Body of pancreas (tissue), 4 donors: ENCODE measurements around the gene MNT.

Experiments used
- POLR2A ChIP-seq, 3 donors: fragments of 450-650 bp; IDR thresholded peaks; one replicate each; pipeline ENCODE4 v1.6.1; 2016; ENCODE audit warnings: antibody characterized with exemption in 3 of 3, mild to moderate bottlenecking in 2 of 3
- TF ChIP-seq, protein P1 (sequence below), 7 experiments: fragments of 450-650 bp in 4 of 7; fragments of 200-600 bp in 3 of 7; sonication (generic) in 3 of 7; IDR thresholded peaks; one replicate each; pipeline ENCODE4 v1.5.1; 2016 to 2019; ENCODE audit warnings: antibody characterized with exemption in 7 of 7

DNA sequence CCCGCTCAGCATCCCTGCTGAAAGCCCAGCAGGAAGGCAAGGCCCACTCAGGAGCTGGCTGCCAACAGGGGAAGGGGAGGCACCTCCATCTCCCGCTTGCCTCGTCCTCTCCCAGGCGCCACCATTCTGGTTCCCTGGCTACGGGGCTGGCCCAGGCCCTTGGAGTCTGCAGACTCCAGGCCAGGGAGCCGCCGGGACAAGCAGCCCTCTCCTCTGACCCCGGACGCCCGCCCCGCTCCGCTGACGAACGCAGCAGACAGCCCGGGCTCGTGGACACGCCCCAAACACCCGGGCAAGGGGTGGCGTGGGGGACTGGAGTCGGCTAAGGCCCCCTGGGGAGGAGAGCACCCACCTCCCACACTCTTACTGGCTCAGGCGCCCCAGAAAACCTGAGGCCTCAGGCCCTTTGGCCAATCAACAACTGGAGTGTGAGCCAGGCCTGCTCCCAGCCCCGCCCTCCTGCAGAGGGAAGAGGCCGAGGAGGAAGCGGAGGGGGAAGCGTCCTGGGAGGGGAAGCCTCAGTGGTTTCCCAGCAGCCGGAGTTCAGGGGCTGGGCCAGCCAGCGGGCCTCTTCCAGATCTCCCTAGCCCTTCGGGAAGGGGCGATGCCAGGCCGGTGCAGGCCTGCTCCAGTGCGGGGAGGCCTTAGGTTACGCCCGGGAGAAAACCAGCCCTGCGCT is 4.2 kb downstream of the MNT start:
- TF ChIP-seq POLR2A (IDR thresholded peaks at IDR 0.05) = peak; percentile 33 to 81 (median 78)
- TF ChIP-seq, protein P1, sequence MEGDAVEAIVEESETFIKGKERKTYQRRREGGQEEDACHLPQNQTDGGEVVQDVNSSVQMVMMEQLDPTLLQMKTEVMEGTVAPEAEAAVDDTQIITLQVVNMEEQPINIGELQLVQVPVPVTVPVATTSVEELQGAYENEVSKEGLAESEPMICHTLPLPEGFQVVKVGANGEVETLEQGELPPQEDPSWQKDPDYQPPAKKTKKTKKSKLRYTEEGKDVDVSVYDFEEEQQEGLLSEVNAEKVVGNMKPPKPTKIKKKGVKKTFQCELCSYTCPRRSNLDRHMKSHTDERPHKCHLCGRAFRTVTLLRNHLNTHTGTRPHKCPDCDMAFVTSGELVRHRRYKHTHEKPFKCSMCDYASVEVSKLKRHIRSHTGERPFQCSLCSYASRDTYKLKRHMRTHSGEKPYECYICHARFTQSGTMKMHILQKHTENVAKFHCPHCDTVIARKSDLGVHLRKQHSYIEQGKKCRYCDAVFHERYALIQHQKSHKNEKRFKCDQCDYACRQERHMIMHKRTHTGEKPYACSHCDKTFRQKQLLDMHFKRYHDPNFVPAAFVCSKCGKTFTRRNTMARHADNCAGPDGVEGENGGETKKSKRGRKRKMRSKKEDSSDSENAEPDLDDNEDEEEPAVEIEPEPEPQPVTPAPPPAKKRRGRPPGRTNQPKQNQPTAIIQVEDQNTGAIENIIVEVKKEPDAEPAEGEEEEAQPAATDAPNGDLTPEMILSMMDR (IDR thresholded peaks at IDR 0.05) = no peak
